OCI-LY3 (cell line): ENCODE results near the gene DTNA.

Experiments used
- H2AFZ ChIP-seq: fragments of 200-600, 300-600 bp; shearing (Covaris generic); 2 replicates; pipeline ENCODE4 v1.6.0; 2014; ENCODE audit warnings: antibody characterized with exemption, low read depth, low read length
- H3K27ac ChIP-seq: fragments of 200-600, 300-600 bp; sonication (generic); 2 replicates; pipeline ENCODE4 v1.5.1; 2014; ENCODE audit warnings: mild to moderate bottlenecking, low read length, moderate library complexity, mixed read lengths
- H3K27me3 ChIP-seq: fragments of 200-600, 300-600 bp; sonication (generic); 2 replicates; pipeline ENCODE4 v1.6.1; 2014; ENCODE audit warnings: low read depth, low read length, mixed read lengths
- H3K36me3 ChIP-seq: fragments of 200-600, 300-600 bp; sonication (generic); replicated peaks from 2 replicates; pipeline ENCODE3; 2014; ENCODE audit warnings: low read depth, low read length, mixed read lengths
- H3K4me1 ChIP-seq: fragments of 300-600, 200-600 bp; sonication (generic); 2 replicates; pipeline ENCODE4 v1.6.1; 2014; ENCODE audit warnings: low read length, mixed read lengths
- H3K4me2 ChIP-seq: fragments of 200-600, 300-600 bp; sonication (generic); 2 replicates; pipeline ENCODE4 v1.6.1; 2014; ENCODE audit warnings: low read length, mixed read lengths
- H3K4me3 ChIP-seq: fragments of 300-600, 200-600 bp; sonication (generic); 2 replicates; pipeline ENCODE4 v1.5.1; 2014; ENCODE audit warnings: antibody characterized with exemption, mild to moderate bottlenecking, low read length, moderate library complexity
- H3K79me2 ChIP-seq: fragments of 300-600, 200-600 bp; shearing (Covaris generic); 2 replicates; pipeline ENCODE4 v1.6.1; 2014; ENCODE audit warnings: mild to moderate bottlenecking, low read length, mixed read lengths
- H3K9ac ChIP-seq: fragments of 300-600, 200-600 bp; shearing (Covaris generic); 2 replicates; pipeline ENCODE4 v1.6.0; 2014; ENCODE audit warnings: mild to moderate bottlenecking, low read length, moderate library complexity
- H3K9me3 ChIP-seq: fragments of 200-600, 300-600 bp; shearing (Covaris generic); 2 replicates; pipeline ENCODE4 v1.6.1; 2014; ENCODE audit warnings: low read length, mixed read lengths; ENCODE audit not compliant: insufficient read depth
- H4K20me1 ChIP-seq: fragments of 200-600, 300-600 bp; sonication (generic); 2 replicates; pipeline ENCODE4 v1.6.1; 2016; ENCODE audit warnings: low read length, mixed read lengths; ENCODE audit not compliant: insufficient read depth
- EZH2phosphoT487 ChIP-seq: fragments of 200-600 bp; shearing (Covaris generic); IDR thresholded peaks from 2 replicates; pipeline ENCODE4 v1.6.1; 2018; ENCODE audit warnings: antibody characterized with exemption, mixed run types, low read depth
- TF ChIP-seq, protein P1 (sequence below): fragments of 200-600, 300-600 bp; sonication (generic); IDR thresholded peaks from 2 replicates; pipeline ENCODE4 v1.5.1; 2014; ENCODE audit warnings: antibody characterized with exemption, low read length, low read depth

Gene DTNA

DNA sequence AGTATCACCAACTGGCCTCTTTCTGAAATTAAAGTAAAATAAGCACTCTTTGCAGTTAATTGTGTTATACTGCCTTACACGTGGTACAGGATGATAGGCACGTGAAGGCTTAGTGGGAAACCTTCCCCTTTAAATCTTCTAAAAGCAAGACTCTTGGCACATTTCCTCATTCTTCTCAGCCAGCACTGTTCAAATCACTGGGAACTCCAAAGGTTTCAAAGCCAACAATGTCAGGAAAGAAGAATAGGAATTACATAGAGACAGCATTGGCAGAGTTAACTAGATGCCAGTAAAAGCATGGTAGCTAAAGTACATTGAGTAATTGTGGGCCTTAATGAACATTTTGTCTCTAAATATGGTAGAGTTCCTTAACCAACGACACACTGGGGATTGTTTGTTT lies 96.4 kb downstream of the DTNA start:
- Histone ChIP-seq H3K4me3 (no peak overlapping the region), H3K36me3 (no peaks in the 10 kb centered on the region), H2AFZ (no peak overlapping the region), H3K9ac (no peak overlapping the region), H3K27ac (no peak overlapping the region), H3K27me3 (no peaks in the 10 kb centered on the region), H4K20me1 (no peaks in the 10 kb centered on the region), H3K4me2 (no peak overlapping the region), H3K9me3 (no peaks in the 10 kb centered on the region), H3K4me1 (no peaks in the 10 kb centered on the region), H3K79me2 (no peaks in the 10 kb centered on the region)
- no peak for TF ChIP-seq EZH2phosphoT487
- TF ChIP-seq, protein P1, sequence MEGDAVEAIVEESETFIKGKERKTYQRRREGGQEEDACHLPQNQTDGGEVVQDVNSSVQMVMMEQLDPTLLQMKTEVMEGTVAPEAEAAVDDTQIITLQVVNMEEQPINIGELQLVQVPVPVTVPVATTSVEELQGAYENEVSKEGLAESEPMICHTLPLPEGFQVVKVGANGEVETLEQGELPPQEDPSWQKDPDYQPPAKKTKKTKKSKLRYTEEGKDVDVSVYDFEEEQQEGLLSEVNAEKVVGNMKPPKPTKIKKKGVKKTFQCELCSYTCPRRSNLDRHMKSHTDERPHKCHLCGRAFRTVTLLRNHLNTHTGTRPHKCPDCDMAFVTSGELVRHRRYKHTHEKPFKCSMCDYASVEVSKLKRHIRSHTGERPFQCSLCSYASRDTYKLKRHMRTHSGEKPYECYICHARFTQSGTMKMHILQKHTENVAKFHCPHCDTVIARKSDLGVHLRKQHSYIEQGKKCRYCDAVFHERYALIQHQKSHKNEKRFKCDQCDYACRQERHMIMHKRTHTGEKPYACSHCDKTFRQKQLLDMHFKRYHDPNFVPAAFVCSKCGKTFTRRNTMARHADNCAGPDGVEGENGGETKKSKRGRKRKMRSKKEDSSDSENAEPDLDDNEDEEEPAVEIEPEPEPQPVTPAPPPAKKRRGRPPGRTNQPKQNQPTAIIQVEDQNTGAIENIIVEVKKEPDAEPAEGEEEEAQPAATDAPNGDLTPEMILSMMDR: no peak

DNA sequence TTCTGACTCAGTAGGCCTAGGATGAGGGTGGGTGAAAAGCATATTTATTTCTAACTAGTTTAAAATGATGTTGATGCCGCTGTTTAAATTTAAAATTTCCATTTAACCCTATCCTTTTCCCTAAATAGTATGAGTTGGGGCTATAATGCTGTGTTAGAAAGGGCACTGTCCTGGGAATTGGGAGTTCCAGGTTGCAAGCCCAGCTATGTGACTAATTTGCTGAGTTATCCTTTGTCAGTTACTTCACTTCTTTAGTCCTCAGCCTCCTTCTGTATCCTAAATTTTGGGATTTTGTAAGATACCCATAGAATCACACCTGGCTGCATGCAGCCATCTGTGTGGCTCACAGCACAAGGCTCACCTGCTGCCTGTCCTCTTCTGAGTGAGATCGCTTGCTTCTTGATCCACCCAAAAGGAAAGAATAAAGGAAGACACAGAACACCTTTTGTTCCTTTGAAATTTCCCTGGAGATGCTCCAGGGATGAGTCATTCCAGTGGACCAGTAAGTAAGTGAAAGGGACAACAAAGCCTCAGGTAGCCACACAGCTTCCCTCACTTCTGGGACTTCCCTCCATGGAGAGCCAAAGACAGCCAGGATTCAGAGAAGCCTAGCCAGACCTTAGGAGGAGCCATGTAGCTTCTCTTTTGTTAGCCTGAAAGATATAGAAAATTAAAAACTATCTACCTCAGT lies 97.2 kb downstream of the DTNA start:
- Histone ChIP-seq H4K20me1 (no peaks in the 10 kb centered on the region), H3K9ac (no peak overlapping the region), H3K4me1 (no peaks in the 10 kb centered on the region), H3K4me3 (no peak overlapping the region), H2AFZ (no peak overlapping the region), H3K27ac (no peak overlapping the region), H3K9me3 (no peaks in the 10 kb centered on the region), H3K36me3 (no peaks in the 10 kb centered on the region), H3K79me2 (no peaks in the 10 kb centered on the region), H3K27me3 (no peaks in the 10 kb centered on the region), H3K4me2 (no peak overlapping the region)
- no peak for TF ChIP-seq EZH2phosphoT487
- TF ChIP-seq, protein P1: no peak

DNA sequence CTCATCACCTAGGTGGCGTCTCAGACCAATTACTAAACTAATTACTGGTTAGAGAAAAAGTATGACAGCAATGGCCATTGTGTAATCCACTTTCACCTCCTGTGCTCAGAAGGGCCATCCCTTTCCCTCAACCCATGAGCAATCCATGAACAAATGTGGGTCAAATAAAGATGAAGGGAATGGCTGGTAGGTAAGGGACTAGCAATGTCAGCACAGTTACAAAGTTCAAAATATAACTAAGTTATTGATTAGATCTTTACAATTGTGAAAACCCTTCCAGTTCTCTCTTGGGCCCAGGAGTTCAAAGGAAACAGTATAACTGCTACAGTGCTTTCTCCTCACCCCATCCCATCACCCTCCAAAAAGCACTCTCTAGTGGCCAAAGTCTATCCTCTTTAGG lies 98.3 kb downstream of the DTNA start:
- TF ChIP-seq EZH2phosphoT487: no peak
- TF ChIP-seq, protein P1: no peak
- Histone ChIP-seq H3K4me1 (no peaks in the 10 kb centered on the region), H3K27ac (no peak overlapping the region), H4K20me1 (no peaks in the 10 kb centered on the region), H3K9ac (no peak overlapping the region), H3K27me3 (no peaks in the 10 kb centered on the region), H3K79me2 (no peaks in the 10 kb centered on the region), H3K4me2 (no peak overlapping the region), H3K4me3 (no peak overlapping the region), H3K36me3 (no peaks in the 10 kb centered on the region), H2AFZ (no peak overlapping the region), H3K9me3 (no peaks in the 10 kb centered on the region)

DNA sequence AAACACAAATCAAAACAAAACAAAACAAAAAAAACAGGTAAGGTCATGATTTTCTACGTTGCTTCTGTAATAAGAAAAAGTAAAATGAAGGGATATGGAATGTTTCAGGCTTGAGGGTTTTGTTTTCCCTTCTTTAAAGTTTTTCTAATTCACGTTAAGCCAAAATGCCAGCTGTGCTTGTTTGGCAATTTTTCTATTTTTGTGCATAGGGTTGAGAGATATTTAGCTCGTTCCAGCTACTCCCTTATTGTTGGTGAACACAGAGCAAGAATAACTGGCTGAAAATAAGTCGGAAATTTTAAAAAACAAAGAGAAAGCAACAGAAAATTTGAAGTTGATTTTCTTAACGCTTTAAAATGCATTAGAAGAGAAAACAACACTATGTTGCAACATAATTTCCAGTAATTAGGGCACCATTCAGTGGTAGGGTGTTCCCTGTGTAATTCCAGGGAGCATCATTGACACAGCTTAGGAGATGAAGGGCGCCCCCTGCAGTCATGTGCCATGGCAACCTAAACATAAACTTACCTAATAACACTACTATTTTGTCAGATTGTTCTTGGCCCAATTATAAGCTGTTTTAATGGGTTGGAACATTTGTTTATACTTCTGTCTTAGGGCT lies 99.5 kb downstream of the DTNA start:
- H4K20me1 ChIP-seq: no peaks in the 10 kb centered on the region
- no peaks in the 10 kb centered on the region for H3K79me2 ChIP-seq
- H3K27ac ChIP-seq: no peak overlapping the region
- TF ChIP-seq, protein P1: peak; percentile 59
- no peak for TF ChIP-seq EZH2phosphoT487
- H3K9me3 ChIP-seq: no peaks in the 10 kb centered on the region
- H3K4me2 ChIP-seq: no peak overlapping the region
- H2AFZ ChIP-seq: no peak overlapping the region
- H3K27me3 ChIP-seq: no peaks in the 10 kb centered on the region
- H3K36me3 ChIP-seq: no peaks in the 10 kb centered on the region
- no peak overlapping the region for H3K9ac ChIP-seq
- no peaks in the 10 kb centered on the region for H3K4me1 ChIP-seq
- H3K4me3 ChIP-seq: no peak overlapping the region
